Epithelial cell of esophagus (primary cell): ENCODE measurements around the gene STAT5A.

Experiments
- DNase-seq: peaks from one replicate; pipeline ENCODE4 v3.0.0; 2010; ENCODE audit warnings: low read depth
- H3K4me3 ChIP-seq: 2 replicates; pipeline ENCODE4 v1.5.1; 2011; ENCODE audit warnings: mild to moderate bottlenecking, low read length, control low read depth
- TF ChIP-seq, protein P1 (sequence below): IDR thresholded peaks from 2 replicates; pipeline ENCODE4 v1.5.1; 2011; ENCODE audit warnings: low read depth, mild to moderate bottlenecking, low read length, control low read depth, inconsistent platforms; ENCODE audit not compliant: insufficient read depth; ENCODE audit errors: missing control alignments

The STAT5A gene

DNA sequence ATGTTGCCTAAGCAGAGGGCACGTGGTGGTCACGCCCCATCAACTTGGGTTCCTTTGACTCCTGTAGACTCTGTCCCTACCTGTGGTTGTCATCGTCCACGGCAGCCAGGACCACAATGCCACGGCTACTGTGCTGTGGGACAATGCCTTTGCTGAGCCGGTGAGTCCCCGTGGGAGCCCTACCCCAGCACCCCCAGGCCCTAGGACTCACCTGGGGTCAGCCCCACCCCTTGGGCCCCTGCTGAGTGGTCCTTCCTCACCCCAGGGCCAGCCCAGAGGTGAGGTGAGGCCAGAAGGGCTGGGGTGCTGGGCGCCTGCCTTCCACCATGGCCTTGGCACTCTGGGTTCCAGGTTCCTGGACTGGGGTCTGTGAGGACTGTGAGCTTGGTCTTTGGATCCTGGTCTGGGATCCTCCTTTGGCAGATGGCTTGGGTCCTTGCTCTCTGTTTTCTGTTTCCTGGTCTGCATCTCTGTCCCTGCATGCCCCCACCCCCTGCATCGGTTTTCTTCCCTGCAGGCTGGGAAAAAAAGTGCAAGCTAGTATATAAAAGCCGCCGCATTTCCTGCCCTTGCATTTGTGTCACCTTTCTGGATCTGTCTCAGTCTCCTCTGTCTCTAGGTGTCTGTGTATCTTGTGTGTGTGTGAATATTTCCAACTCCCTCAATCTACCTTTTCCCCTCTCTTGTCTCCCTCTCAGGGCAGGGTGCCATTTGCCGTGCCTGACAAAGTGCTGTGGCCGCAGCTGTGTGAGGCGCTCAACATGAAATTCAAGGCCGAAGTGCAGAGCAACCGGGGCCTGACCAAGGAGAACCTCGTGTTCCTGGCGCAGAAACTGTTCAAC, 17.5 kb downstream of the STAT5A start:
- TF ChIP-seq, protein P1, sequence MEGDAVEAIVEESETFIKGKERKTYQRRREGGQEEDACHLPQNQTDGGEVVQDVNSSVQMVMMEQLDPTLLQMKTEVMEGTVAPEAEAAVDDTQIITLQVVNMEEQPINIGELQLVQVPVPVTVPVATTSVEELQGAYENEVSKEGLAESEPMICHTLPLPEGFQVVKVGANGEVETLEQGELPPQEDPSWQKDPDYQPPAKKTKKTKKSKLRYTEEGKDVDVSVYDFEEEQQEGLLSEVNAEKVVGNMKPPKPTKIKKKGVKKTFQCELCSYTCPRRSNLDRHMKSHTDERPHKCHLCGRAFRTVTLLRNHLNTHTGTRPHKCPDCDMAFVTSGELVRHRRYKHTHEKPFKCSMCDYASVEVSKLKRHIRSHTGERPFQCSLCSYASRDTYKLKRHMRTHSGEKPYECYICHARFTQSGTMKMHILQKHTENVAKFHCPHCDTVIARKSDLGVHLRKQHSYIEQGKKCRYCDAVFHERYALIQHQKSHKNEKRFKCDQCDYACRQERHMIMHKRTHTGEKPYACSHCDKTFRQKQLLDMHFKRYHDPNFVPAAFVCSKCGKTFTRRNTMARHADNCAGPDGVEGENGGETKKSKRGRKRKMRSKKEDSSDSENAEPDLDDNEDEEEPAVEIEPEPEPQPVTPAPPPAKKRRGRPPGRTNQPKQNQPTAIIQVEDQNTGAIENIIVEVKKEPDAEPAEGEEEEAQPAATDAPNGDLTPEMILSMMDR: no peak
- no peak overlapping the region for H3K4me3 ChIP-seq
- DNase-seq: no peak

GRCh38 chr17:42306385-42306667, 18.0 kb downstream of the STAT5A start:
- TF ChIP-seq, protein P1: no peak
- no peak for DNase-seq
- H3K4me3 ChIP-seq: no peak overlapping the region

- TF ChIP-seq, protein P1: no peak
- no peak for DNase-seq
- no peak overlapping the region for H3K4me3 ChIP-seq
Observed at GRCh38 chr17:42307362-42307927, 19.1 kb downstream of the STAT5A start.

GRCh38 chr17:42308446-42308845, 20.1 kb downstream of the STAT5A start:
- no peak overlapping the region for H3K4me3 ChIP-seq
- DNase-seq: no peak

DNA sequence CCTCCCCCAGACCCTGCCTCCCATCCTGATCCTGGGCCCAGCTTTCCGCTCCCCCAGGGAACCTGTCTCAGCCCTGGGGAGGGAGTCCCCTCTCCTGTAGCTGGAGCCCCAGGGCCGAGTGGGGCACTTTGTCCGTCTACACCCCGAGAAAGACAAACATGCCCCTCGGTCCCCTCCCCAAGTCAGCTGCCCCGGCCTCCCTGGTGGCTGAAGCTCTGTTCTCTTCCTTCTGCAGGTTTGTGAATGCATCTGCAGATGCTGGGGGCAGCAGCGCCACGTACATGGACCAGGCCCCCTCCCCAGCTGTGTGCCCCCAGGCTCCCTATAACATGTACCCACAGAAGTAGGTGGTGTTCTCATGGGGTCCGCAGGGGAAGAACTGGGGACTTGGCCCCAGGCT, 20.8 kb downstream of the STAT5A start:
- H3K4me3 ChIP-seq: no peak overlapping the region
- no peak for DNase-seq
- TF ChIP-seq, protein P1: no peak

More at GRCh38 chr17:42308446-42308845, 20.1 kb downstream of the STAT5A start:
- TF ChIP-seq, protein P1: no peak

DNA sequence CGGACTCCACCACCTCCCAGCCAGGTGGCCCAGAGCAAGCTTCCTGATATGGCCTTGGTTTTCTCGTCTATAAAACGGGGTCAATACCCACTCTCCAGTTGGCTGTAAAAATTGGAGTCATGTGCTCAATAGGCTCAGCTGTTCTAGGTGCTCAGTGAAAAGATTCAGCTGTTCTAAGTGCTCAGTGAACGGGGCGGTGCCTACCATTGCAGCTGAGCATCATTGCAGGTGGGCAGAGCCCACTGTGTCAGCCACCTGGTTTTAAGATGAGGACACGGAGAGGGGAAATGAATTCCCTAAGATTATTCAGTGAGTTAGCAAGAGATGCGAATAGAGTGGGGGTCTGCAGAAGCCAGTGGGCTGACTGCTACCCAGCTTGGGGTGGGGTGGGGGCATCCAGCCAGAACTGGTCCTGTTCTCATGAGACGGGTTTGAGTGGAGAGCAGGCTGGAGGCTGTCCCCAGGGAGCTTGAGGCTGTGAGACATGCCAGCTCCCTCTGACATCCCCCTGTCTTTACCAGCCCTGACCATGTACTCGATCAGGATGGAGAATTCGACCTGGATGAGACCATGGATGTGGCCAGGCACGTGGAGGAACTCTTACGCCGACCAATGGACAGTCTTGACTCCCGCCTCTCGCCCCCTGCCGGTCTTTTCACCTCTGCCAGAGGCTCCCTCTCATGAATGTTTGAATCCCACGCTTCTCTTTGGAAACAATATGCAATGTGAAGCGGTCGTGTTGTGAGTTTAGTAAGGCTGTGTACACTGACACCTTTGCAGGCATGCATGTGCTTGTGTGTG, 21.9 kb downstream of the STAT5A start:
- DNase-seq: peak; percentile 17
- no peak overlapping the region for H3K4me3 ChIP-seq
- TF ChIP-seq, protein P1: no peak
